Frontal cortex (tissue), 4 donors: ENCODE measurements around the gene ITIH1. TPM values are rescaled to one million over a fixed set of nuclear protein-coding genes. Genes with fewer than 3 reads are reported as not detected.

Experiments
- DNase-seq, 2 donors: peaks; one replicate each; pipeline ENCODE4 v3.0.0; 2012; ENCODE audit warnings: low spot score in 2 of 2
- FAIRE-seq: peaks from 2 replicates; lab custom pipeline; 2012; peaks lifted over from hg19 to GRCh38; lab: Jason Lieb, UNC
- small RNA-seq: library from RNA; depleted of rRNA; stranded (forward); fragments of <200 nt; gene quantifications from one replicate; pipeline ENCODE3, GENCODE V24; 2014
- total RNA-seq: library from RNA; depleted of rRNA; stranded (reverse); fragments of >200 nt; gene quantifications from one replicate; pipeline ENCODE4 v1.2.3, GENCODE V29; 2014
- donor health status: control.
- donor health status: control.
- donor health status: control.

The ITIH1 gene
- total RNA-seq, 1 donor from 2014 or later: not detected

- FAIRE-seq: no peak
Measured at GRCh38 chr3:52834871-52835501, 57.6 kb downstream of the ITIH1 start, which contains the start of gene MUSTN1. MUSTN1 (minus strand) TSS chr3:52835019; CDS start chr3:52834948, 71 bp downstream.

GRCh38 chr3:52835766-52836470 is 58.5 kb downstream of the ITIH1 start:
- FAIRE-seq (no peak), DNase-seq (no peak)

More at GRCh38 chr3:52834871-52835501, 57.6 kb downstream of the ITIH1 start, which contains the start of gene MUSTN1:
- no peak for DNase-seq

GRCh38 chr3:52836471-52836845 is 59.1 kb downstream of the ITIH1 start:
- FAIRE-seq: no peak
- no peak for DNase-seq

GRCh38 chr3:52836986-52837385 is 59.6 kb downstream of the ITIH1 start:
- DNase-seq: no peak
- FAIRE-seq: no peak

GRCh38 chr3:52838561-52839267 is 61.3 kb downstream of the ITIH1 start:
- FAIRE-seq (no peak), DNase-seq (no peak)

- FAIRE-seq (no peak), DNase-seq (no peak)
Measured at GRCh38 chr3:52839268-52839575, 61.8 kb downstream of the ITIH1 start.

GRCh38 chr3:52839892-52840545 is 62.6 kb downstream of the ITIH1 start:
- FAIRE-seq (no peak), DNase-seq (no peak)

GRCh38 chr3:52841211-52841980 is 64.0 kb downstream of the ITIH1 start:
- FAIRE-seq (no peak), DNase-seq (no peak)

Small RNA genes within 50 kb of the gene (small RNA-seq; reads per million reads assigned to genes)
- gene AC006254.2: not detected
- gene MUSTN1: not detected

Other genes with a start within 250 kb of the ITIH1 start
- gene NT5DC2, start 243.7 kb upstream of the ITIH1 start, total RNA-seq: 39.9 TPM
- gene UQCC5, start 241.0 kb upstream of the ITIH1 start, total RNA-seq: 2.0 TPM
- gene PBRM1, start 91.7 kb upstream of the ITIH1 start, total RNA-seq: 181 TPM
- 70.1 TPM for gene GNL3, start 91.6 kb upstream of the ITIH1 start, total RNA-seq
- 57.9 TPM for gene GLT8D1, start 71.8 kb upstream of the ITIH1 start, total RNA-seq
- gene SPCS1, start 71.5 kb upstream of the ITIH1 start, total RNA-seq: 39.9 TPM
- gene NEK4, start 6.7 kb upstream of the ITIH1 start, total RNA-seq: 53.4 TPM
- not detected for gene ITIH3, start 17.2 kb downstream of the ITIH1 start, total RNA-seq
- 6.1 TPM for gene ITIH4, start 53.1 kb downstream of the ITIH1 start, total RNA-seq
- not detected for gene MUSTN1, start 57.4 kb downstream of the ITIH1 start, total RNA-seq
- gene STIMATE, start 119.9 kb downstream of the ITIH1 start, total RNA-seq: 12.6 TPM